Measurements from ENCODE around the gene SYCP3. TPM values are rescaled to one million over a fixed set of nuclear protein-coding genes. Genes with fewer than 3 reads are reported as not detected.

The SYCP3 gene
- total and polyA plus RNA-seq, 2 experiments from 2014 or later = 0.07 to 1.2 TPM

- no peak overlapping the region for H3K4me2 ChIP-seq
- TF ChIP-seq EZH2 (IDR thresholded peaks at IDR 0.05; ENCODE audit: borderline replicate concordance) (no peak), EZH2phosphoT487 (IDR thresholded peaks at IDR 0.05; ENCODE audit: low read depth, severe bottlenecking, unreplicated experiment) (no peak), CTCF (IDR thresholded peaks at IDR 0.05; ENCODE audit: poor library complexity) (no peak)
- DNase-seq (ENCODE audit: low spot score) = no peak
- H3K27me3 ChIP-seq = no peaks in the 10 kb centered on the region
- H3K79me2 ChIP-seq = no peaks in the 10 kb centered on the region
- H3K4me1 ChIP-seq (ENCODE audit: insufficient read depth) = peaks cover 7% of the 10 kb centered on the region
- WGBS (ENCODE audit: low lambda C conversion rate, missing lambda C conversion rate) = 97% methylated on average over 2 of the region's 2 CpGs
- no peak overlapping the region for H2AFZ ChIP-seq
- no peaks in the 10 kb centered on the region for H3K36me3 ChIP-seq (replicated peaks; ENCODE audit: insufficient read depth, low read depth)
- H4K20me1 ChIP-seq (ENCODE audit: insufficient read depth, poor library complexity, severe bottlenecking) = no peaks in the 10 kb centered on the region
- H3K9me2 ChIP-seq (replicated peaks; ENCODE audit: insufficient read depth) = no peaks in the 10 kb centered on the region
- no peak overlapping the region for H3K27ac ChIP-seq
- no peak overlapping the region for H3K4me3 ChIP-seq
- no peaks in the 10 kb centered on the region for H3K9me3 ChIP-seq (ENCODE audit: low read depth)
Measured at GRCh38 chr12:101780599-101780998, 41.3 kb upstream of the SYCP3 start.

GRCh38 chr12:101779626-101780025, 40.4 kb upstream of the SYCP3 start:
- DNase-seq (ENCODE audit: low spot score) = no peak
- Histone ChIP-seq H3K36me3 (replicated peaks; ENCODE audit: insufficient read depth, low read depth) (no peaks in the 10 kb centered on the region), H3K27ac (no peak overlapping the region), H3K9me3 (ENCODE audit: low read depth) (no peaks in the 10 kb centered on the region), H4K20me1 (ENCODE audit: insufficient read depth, poor library complexity, severe bottlenecking) (no peaks in the 10 kb centered on the region), H3K4me1 (ENCODE audit: insufficient read depth) (peaks cover 7% of the 10 kb centered on the region), H3K4me2 (no peak overlapping the region), H3K79me2 (no peaks in the 10 kb centered on the region), H3K9me2 (replicated peaks; ENCODE audit: insufficient read depth) (no peaks in the 10 kb centered on the region), H3K27me3 (no peaks in the 10 kb centered on the region), H3K4me3 (no peak overlapping the region), H2AFZ (no peak overlapping the region)
- WGBS (ENCODE audit: low lambda C conversion rate, missing lambda C conversion rate) = 88% methylated on average over 6 of the region's 6 CpGs
- TF ChIP-seq EZH2phosphoT487 (IDR thresholded peaks at IDR 0.05; ENCODE audit: low read depth, severe bottlenecking, unreplicated experiment) (no peak), EZH2 (IDR thresholded peaks at IDR 0.05; ENCODE audit: borderline replicate concordance) (no peak), CTCF (IDR thresholded peaks at IDR 0.05; ENCODE audit: poor library complexity) (no peak)

- TF ChIP-seq CTCF (IDR thresholded peaks at IDR 0.05; ENCODE audit: poor library complexity) = no peak
- no peak for TF ChIP-seq EZH2phosphoT487 (IDR thresholded peaks at IDR 0.05; ENCODE audit: low read depth, severe bottlenecking, unreplicated experiment)
- no peak for TF ChIP-seq EZH2 (IDR thresholded peaks at IDR 0.05; ENCODE audit: borderline replicate concordance)
- H3K4me2 ChIP-seq = no peak overlapping the region
- H3K4me3 ChIP-seq = no peak overlapping the region
- peaks cover 7% of the 10 kb centered on the region for H3K4me1 ChIP-seq (ENCODE audit: insufficient read depth)
- no peaks in the 10 kb centered on the region for H4K20me1 ChIP-seq (ENCODE audit: insufficient read depth, poor library complexity, severe bottlenecking)
- 67% methylated on average over 3 of the region's 3 CpGs for WGBS (ENCODE audit: low lambda C conversion rate, missing lambda C conversion rate)
- H3K79me2 ChIP-seq = no peaks in the 10 kb centered on the region
- H3K9me3 ChIP-seq (ENCODE audit: low read depth) = no peaks in the 10 kb centered on the region
- H3K27me3 ChIP-seq = no peaks in the 10 kb centered on the region
- DNase-seq (ENCODE audit: low spot score) = no peak
- H3K36me3 ChIP-seq (replicated peaks; ENCODE audit: insufficient read depth, low read depth) = no peaks in the 10 kb centered on the region
- H3K9me2 ChIP-seq (replicated peaks; ENCODE audit: insufficient read depth) = no peaks in the 10 kb centered on the region
- no peak overlapping the region for H3K27ac ChIP-seq
- no peak overlapping the region for H2AFZ ChIP-seq
Measured at GRCh38 chr12:101779200-101779599, 39.9 kb upstream of the SYCP3 start.

GRCh38 chr12:101777978-101778377, 38.7 kb upstream of the SYCP3 start:
- no peaks in the 10 kb centered on the region for H3K36me3 ChIP-seq (replicated peaks; ENCODE audit: insufficient read depth, low read depth)
- no peaks in the 10 kb centered on the region for H3K9me2 ChIP-seq (replicated peaks; ENCODE audit: insufficient read depth)
- no peak overlapping the region for H2AFZ ChIP-seq
- no peak overlapping the region for H3K4me2 ChIP-seq
- H3K9me3 ChIP-seq (ENCODE audit: low read depth) = no peaks in the 10 kb centered on the region
- no peaks in the 10 kb centered on the region for H4K20me1 ChIP-seq (ENCODE audit: insufficient read depth, poor library complexity, severe bottlenecking)
- H3K4me1 ChIP-seq (ENCODE audit: insufficient read depth) = peaks cover 7% of the 10 kb centered on the region
- no peaks in the 10 kb centered on the region for H3K27me3 ChIP-seq
- no peak for DNase-seq (ENCODE audit: low spot score)
- TF ChIP-seq EZH2phosphoT487 (IDR thresholded peaks at IDR 0.05; ENCODE audit: low read depth, severe bottlenecking, unreplicated experiment) = no peak
- TF ChIP-seq EZH2 (IDR thresholded peaks at IDR 0.05; ENCODE audit: borderline replicate concordance) = no peak
- TF ChIP-seq CTCF (IDR thresholded peaks at IDR 0.05; ENCODE audit: poor library complexity) = no peak
- H3K27ac ChIP-seq = no peak overlapping the region
- WGBS (ENCODE audit: low lambda C conversion rate, missing lambda C conversion rate) = 92% methylated on average over 4 of the region's 4 CpGs
- H3K79me2 ChIP-seq = no peaks in the 10 kb centered on the region
- H3K4me3 ChIP-seq = no peak overlapping the region

Data from hepatocyte (in vitro differentiated cells).